ENCODE results near the gene DNM3. TPM values are rescaled to one million over a fixed set of nuclear protein-coding genes. Genes with fewer than 3 reads are reported as not detected.

Gene DNM3
- total and polyA plus RNA-seq, 9 of the 15 experiments (the other 6 are each of a cell fraction or from before 2014, with no cell fraction given) = 0.08 to 0.36 (median 0.22) TPM; not detected in 1

GRCh38 chr1:171901245-171901644 is 59.9 kb downstream of the DNM3 start (continued):
- TF ChIP-seq GABPA (tag; conservative IDR thresholded peaks at IDR 0.05; ENCODE audit: low read depth) (no peak), ZBTB5 (IDR thresholded peaks at IDR 0.05) (no peak), NR2C1 (IDR thresholded peaks at IDR 0.05) (no peak), NR2C1 (tag; IDR thresholded peaks at IDR 0.05) (no peak), E2F6 (IDR thresholded peaks at IDR 0.05; ENCODE audit: borderline replicate concordance in 1 of 2, extremely low read depth in 1 of 2, insufficient read depth in 1 of 2, insufficient read length in 1 of 2, low read depth in 1 of 2, low read length in 1 of 2, poor library complexity in 1 of 2, severe bottlenecking in 1 of 2) (no peak), ASH1L (IDR thresholded peaks at IDR 0.05; ENCODE audit: borderline replicate concordance, low read depth, partially characterized antibody) (no peak), ZNF589 (CRISPR knock-in tag; IDR thresholded peaks at IDR 0.05; ENCODE audit: low read depth) (no peak), TRIM28 (IDR thresholded peaks at IDR 0.05) (no peak), NFIX (CRISPR knock-in tag; IDR thresholded peaks at IDR 0.05; ENCODE audit: low read depth) (no peak), NBN (IDR thresholded peaks at IDR 0.05; ENCODE audit: low read depth) (no peak), SRSF1 (IDR thresholded peaks at IDR 0.05; ENCODE audit: low read depth, low read length) (no peak), MLLT1 (IDR thresholded peaks at IDR 0.05) (no peak)
